H9 (cell line): ENCODE results near the gene IL15RA. TPM values are rescaled to one million over a fixed set of nuclear protein-coding genes. Genes with fewer than 3 reads are reported as not detected.

ENCODE experiments used
- DNase-seq: peaks from one replicate; pipeline ENCODE4 v3.0.0-alpha.2; 2017
- H2AFZ ChIP-seq: one replicate; pipeline ENCODE4 v1.6.1; 2013; ENCODE audit warnings: mild to moderate bottlenecking, low read length, control low read depth, moderate library complexity
- H2AK5ac ChIP-seq: 2 replicates; pipeline ENCODE4 v1.6.1; 2013; ENCODE audit warnings: low read length, control low read depth, mixed read lengths; ENCODE audit not compliant: insufficient read length
- H2BK120ac ChIP-seq: one replicate; pipeline ENCODE4 v1.6.1; 2013; ENCODE audit warnings: low read depth, mild to moderate bottlenecking, low read length, control low read depth, inconsistent platforms; ENCODE audit not compliant: poor library complexity, severe bottlenecking
- H2BK12ac ChIP-seq: 2 replicates; pipeline ENCODE4 v1.6.1; 2013; ENCODE audit warnings: low read length, control low read depth, mixed read lengths, low read depth; ENCODE audit not compliant: insufficient read length
- H2BK15ac ChIP-seq: 2 replicates; pipeline ENCODE4 v1.6.1; 2013; ENCODE audit warnings: low read depth, low read length, control low read depth
- H2BK20ac ChIP-seq: one replicate; pipeline ENCODE4 v1.6.1; 2013; ENCODE audit warnings: low read depth, mild to moderate bottlenecking, low read length, control low read depth, inconsistent platforms; ENCODE audit not compliant: poor library complexity, severe bottlenecking
- H2BK5ac ChIP-seq: 2 replicates; pipeline ENCODE4 v1.6.1; 2013; ENCODE audit warnings: low read length, control low read depth, mixed read lengths; ENCODE audit not compliant: insufficient read length
- H3K14ac ChIP-seq: 2 replicates; pipeline ENCODE4 v1.6.1; 2013; ENCODE audit warnings: low read length, control low read depth; ENCODE audit not compliant: insufficient read depth
- H3K18ac ChIP-seq: 2 replicates; pipeline ENCODE4 v1.6.1; 2013; ENCODE audit warnings: low read depth, mild to moderate bottlenecking, mixed read lengths, low read length, control low read depth; ENCODE audit not compliant: insufficient read length
- H3K23ac ChIP-seq: 2 replicates; pipeline ENCODE4 v1.6.1; 2013; ENCODE audit warnings: low read length, control low read depth, mixed read lengths, low read depth; ENCODE audit not compliant: insufficient read length
- H3K23me2 ChIP-seq: 2 replicates; pipeline ENCODE4 v1.6.1; 2013; ENCODE audit warnings: low read depth, mild to moderate bottlenecking, mixed read lengths, low read length, control low read depth; ENCODE audit not compliant: insufficient read length, poor library complexity, severe bottlenecking
- H3K27ac ChIP-seq: 2 replicates; pipeline ENCODE4 v1.5.1; 2013; ENCODE audit warnings: low read length, control low read depth, mixed read lengths, low read depth; ENCODE audit not compliant: insufficient read length
- H3K27me3 ChIP-seq: 2 replicates; pipeline ENCODE4 v1.6.1; 2013; ENCODE audit warnings: low read length, control low read depth, inconsistent platforms; ENCODE audit not compliant: insufficient read depth
- H3K4ac ChIP-seq: 2 replicates; pipeline ENCODE4 v1.6.1; 2013; ENCODE audit warnings: low read depth, mild to moderate bottlenecking, control low read depth, inconsistent platforms, low read length, moderate library complexity
- H3K4me1 ChIP-seq: 2 replicates; pipeline ENCODE4 v1.6.1; 2013; ENCODE audit warnings: low read length, control low read depth, inconsistent platforms; ENCODE audit not compliant: insufficient read depth
- H3K4me2 ChIP-seq: 2 replicates; pipeline ENCODE4 v1.6.1; 2013; ENCODE audit warnings: low read length, control low read depth, mixed read lengths; ENCODE audit not compliant: insufficient read length, insufficient read depth
- H3K56ac ChIP-seq: 2 replicates; pipeline ENCODE4 v1.6.1; 2013; ENCODE audit warnings: low read depth, mild to moderate bottlenecking, mixed read lengths, low read length, control low read depth; ENCODE audit not compliant: insufficient read length
- H3K79me1 ChIP-seq: 2 replicates; pipeline ENCODE4 v1.6.1; 2013; ENCODE audit warnings: low read depth, mild to moderate bottlenecking, moderate library complexity, low read length, control low read depth, inconsistent platforms; ENCODE audit not compliant: insufficient read depth, poor library complexity, severe bottlenecking
- H3K79me2 ChIP-seq: 2 replicates; pipeline ENCODE4 v1.6.1; 2013; ENCODE audit warnings: low read length, control low read depth, inconsistent platforms; ENCODE audit not compliant: insufficient read depth
- H3K9ac ChIP-seq: 2 replicates; pipeline ENCODE4 v1.6.1; 2013; ENCODE audit warnings: low read length, control low read depth, mixed read lengths; ENCODE audit not compliant: insufficient read length; ENCODE audit errors: extremely low read depth
- H3K9me3 ChIP-seq: one replicate; pipeline ENCODE4 v1.6.1; 2013; ENCODE audit warnings: low read depth, low read length, inconsistent platforms; ENCODE audit not compliant: control insufficient read depth
- H3T11ph ChIP-seq: one replicate; pipeline ENCODE4 v1.6.1; 2013; ENCODE audit warnings: mild to moderate bottlenecking, low read length, control low read depth, inconsistent platforms
- H4K20me1 ChIP-seq: one replicate; pipeline ENCODE4 v1.6.1; 2013; ENCODE audit not compliant: control insufficient read depth, insufficient read length, insufficient read depth
- H4K5ac ChIP-seq: 2 replicates; pipeline ENCODE4 v1.6.1; 2013; ENCODE audit warnings: low read depth, mild to moderate bottlenecking, mixed read lengths, low read length, control low read depth; ENCODE audit not compliant: insufficient read length
- H4K8ac ChIP-seq: replicated peaks from 2 replicates; pipeline ENCODE4 v1.6.1; 2013; ENCODE audit warnings: low read length, control low read depth, mixed read lengths, low read depth; ENCODE audit not compliant: insufficient read length
- H4K91ac ChIP-seq: 2 replicates; pipeline ENCODE4 v1.6.1; 2013; ENCODE audit warnings: low read depth, mild to moderate bottlenecking, moderate library complexity, mixed read lengths, low read length, control low read depth; ENCODE audit not compliant: insufficient read length
- H3K27ac Mint-ChIP-seq, 3 experiments: 2 replicates in 2 of 3; 3 replicates in 1 of 3; pipeline ENCODE4 v1.8.0; 2020 to 2021; ENCODE audit warnings: mixed read lengths in 3 of 3, mild to moderate bottlenecking in 1 of 3, moderate library complexity in 1 of 3
- H3K27me3 Mint-ChIP-seq: 2 replicates; pipeline ENCODE4 v1.8.0; 2021; ENCODE audit warnings: low read depth, mild to moderate bottlenecking, moderate library complexity, mixed read lengths
- H3K36me3 Mint-ChIP-seq, 3 experiments: 2 replicates in 2 of 3; 3 replicates in 1 of 3; pipeline ENCODE4 v1.8.0; 2020 to 2021; ENCODE audit warnings: low read depth in 3 of 3, mixed read lengths in 3 of 3; ENCODE audit not compliant: insufficient read depth in 1 of 3
- H3K4me1 Mint-ChIP-seq, 2 experiments: 2 replicates each; pipeline ENCODE4 v1.8.0; 2020; ENCODE audit warnings: mixed read lengths in 2 of 2
- H3K4me3 Mint-ChIP-seq, 2 experiments: 2 replicates in 1 of 2; 3 replicates in 1 of 2; pipeline ENCODE4 v1.8.0; 2020 to 2021; ENCODE audit warnings: mild to moderate bottlenecking in 2 of 2, mixed read lengths in 2 of 2, moderate library complexity in 1 of 2
- H3K9me3 Mint-ChIP-seq, 2 experiments: 2 replicates in 1 of 2; 3 replicates in 1 of 2; pipeline ENCODE4 v1.8.0; 2020; ENCODE audit warnings: mild to moderate bottlenecking in 2 of 2, mixed read lengths in 2 of 2, moderate library complexity in 1 of 2
- whole genome bisulfite sequencing: extraction: QIAGEN DNeasy Blood & Tissue Kit; methylation state at CpG from one replicate; pipeline ENCODE4 v1.1.7; 2013; ENCODE audit warnings: missing lambda C conversion rate, low lambda C conversion rate, mixed read lengths; ENCODE audit not compliant: insufficient read length; ENCODE audit errors: extremely low coverage; 5-methylcytosine and 5-hydroxymethylcytosine counted together
- total RNA-seq: library from RNA; stranded (reverse); gene quantifications from 2 replicates; pipeline ENCODE4 v1.2.1, GENCODE V29; 2021
- TF ChIP-seq, protein P1 (sequence below): fragments of 200-600 bp; sonication (generic); conservative IDR thresholded peaks from 3 replicates; pipeline ENCODE4 v1.8.0; 2021; ENCODE audit warnings: antibody characterized with exemption, mild to moderate bottlenecking

IL15RA gene
- total RNA-seq, 1 experiment from 2014 or later = 0.31 TPM

- H4K91ac ChIP-seq = no peak overlapping the region
- H3K23ac ChIP-seq = no peak overlapping the region
- no peaks in the 10 kb centered on the region for H3K27me3 ChIP-seq
- no peak overlapping the region for H3K4me2 ChIP-seq
- no peak overlapping the region for H2BK15ac ChIP-seq
- TF ChIP-seq, protein P1, sequence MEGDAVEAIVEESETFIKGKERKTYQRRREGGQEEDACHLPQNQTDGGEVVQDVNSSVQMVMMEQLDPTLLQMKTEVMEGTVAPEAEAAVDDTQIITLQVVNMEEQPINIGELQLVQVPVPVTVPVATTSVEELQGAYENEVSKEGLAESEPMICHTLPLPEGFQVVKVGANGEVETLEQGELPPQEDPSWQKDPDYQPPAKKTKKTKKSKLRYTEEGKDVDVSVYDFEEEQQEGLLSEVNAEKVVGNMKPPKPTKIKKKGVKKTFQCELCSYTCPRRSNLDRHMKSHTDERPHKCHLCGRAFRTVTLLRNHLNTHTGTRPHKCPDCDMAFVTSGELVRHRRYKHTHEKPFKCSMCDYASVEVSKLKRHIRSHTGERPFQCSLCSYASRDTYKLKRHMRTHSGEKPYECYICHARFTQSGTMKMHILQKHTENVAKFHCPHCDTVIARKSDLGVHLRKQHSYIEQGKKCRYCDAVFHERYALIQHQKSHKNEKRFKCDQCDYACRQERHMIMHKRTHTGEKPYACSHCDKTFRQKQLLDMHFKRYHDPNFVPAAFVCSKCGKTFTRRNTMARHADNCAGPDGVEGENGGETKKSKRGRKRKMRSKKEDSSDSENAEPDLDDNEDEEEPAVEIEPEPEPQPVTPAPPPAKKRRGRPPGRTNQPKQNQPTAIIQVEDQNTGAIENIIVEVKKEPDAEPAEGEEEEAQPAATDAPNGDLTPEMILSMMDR = no peak
- H2BK12ac ChIP-seq = no peak overlapping the region
- H4K20me1 ChIP-seq = no peaks in the 10 kb centered on the region
- no peak overlapping the region for H3K56ac ChIP-seq
- Mint-ChIP-seq H3K27me3 (no peaks in the 10 kb centered on the region; the same call in 1 of the 2 replicates), H3K9me3 (no peaks in the 10 kb centered on the region; a peak in 1 of 5 replicates), H3K4me3 (no peak overlapping the region), H3K36me3 (no peaks in the 10 kb centered on the region), H3K27ac (peak overlapping the region in 1 of 3 experiments; percentile 35; a peak in 1 of 7 replicates), H3K4me1 (peaks cover 10 to 15% of the 10 kb centered on the region in 2 experiments)
- H3K23me2 ChIP-seq = no peaks in the 10 kb centered on the region
- H3T11ph ChIP-seq = no peak overlapping the region
- H4K8ac ChIP-seq = no peak overlapping the region
- WGBS = no CpG with 5 or more reads among the region's 17 CpGs
- no peak overlapping the region for H4K5ac ChIP-seq
- no peak overlapping the region for H3K27ac ChIP-seq
- H3K18ac ChIP-seq = no peak overlapping the region
- no peak overlapping the region for H3K14ac ChIP-seq
- no peaks in the 10 kb centered on the region for H3K9me3 ChIP-seq
- no peak overlapping the region for H2BK20ac ChIP-seq
- H2BK5ac ChIP-seq = no peak overlapping the region
- no peak overlapping the region for H3K9ac ChIP-seq
- H3K4ac ChIP-seq = no peak overlapping the region
- H3K79me2 ChIP-seq = no peaks in the 10 kb centered on the region
- no peak overlapping the region for H2AFZ ChIP-seq
- no peak for DNase-seq
- no peaks in the 10 kb centered on the region; the same call in 1 of the 2 replicates for H3K4me1 ChIP-seq
- H3K79me1 ChIP-seq = no peaks in the 10 kb centered on the region
- H2BK120ac ChIP-seq = no peak overlapping the region
- H2AK5ac ChIP-seq = no peak overlapping the region
Measured at GRCh38 chr10:5956146-5956936, 21.0 kb downstream of the IL15RA start.
